Left lobe of liver (tissue), 2 donors: ENCODE data around the gene TSPAN18. TPM values are rescaled to one million over a fixed set of nuclear protein-coding genes. Genes with fewer than 3 reads are reported as not detected.

ENCODE experiments used
- ATAC-seq: fragments of 200-7000 bp; cut with Tn5 transposase; one replicate; pipeline ENCODE4 v1.9.1; 2020; ENCODE audit warnings: mild to moderate bottlenecking, moderate library complexity
- DNase-seq: peaks from one replicate; pipeline ENCODE4 v3.0.0-alpha.2; 2020; ENCODE audit warnings: low spot score
- total RNA-seq: library from RNA; stranded (reverse); gene quantifications from one replicate; pipeline ENCODE4 v1.2.1, GENCODE V29; 2021
- donor health status: DM: no; HTN: no; CAD: no; lungs with moderate emphysema.
- donor health status: DM: no; HTN: yes; CAD: no.

TSPAN18 gene
- total RNA-seq, 1 donor from 2014 or later: 4.2 TPM

DNA sequence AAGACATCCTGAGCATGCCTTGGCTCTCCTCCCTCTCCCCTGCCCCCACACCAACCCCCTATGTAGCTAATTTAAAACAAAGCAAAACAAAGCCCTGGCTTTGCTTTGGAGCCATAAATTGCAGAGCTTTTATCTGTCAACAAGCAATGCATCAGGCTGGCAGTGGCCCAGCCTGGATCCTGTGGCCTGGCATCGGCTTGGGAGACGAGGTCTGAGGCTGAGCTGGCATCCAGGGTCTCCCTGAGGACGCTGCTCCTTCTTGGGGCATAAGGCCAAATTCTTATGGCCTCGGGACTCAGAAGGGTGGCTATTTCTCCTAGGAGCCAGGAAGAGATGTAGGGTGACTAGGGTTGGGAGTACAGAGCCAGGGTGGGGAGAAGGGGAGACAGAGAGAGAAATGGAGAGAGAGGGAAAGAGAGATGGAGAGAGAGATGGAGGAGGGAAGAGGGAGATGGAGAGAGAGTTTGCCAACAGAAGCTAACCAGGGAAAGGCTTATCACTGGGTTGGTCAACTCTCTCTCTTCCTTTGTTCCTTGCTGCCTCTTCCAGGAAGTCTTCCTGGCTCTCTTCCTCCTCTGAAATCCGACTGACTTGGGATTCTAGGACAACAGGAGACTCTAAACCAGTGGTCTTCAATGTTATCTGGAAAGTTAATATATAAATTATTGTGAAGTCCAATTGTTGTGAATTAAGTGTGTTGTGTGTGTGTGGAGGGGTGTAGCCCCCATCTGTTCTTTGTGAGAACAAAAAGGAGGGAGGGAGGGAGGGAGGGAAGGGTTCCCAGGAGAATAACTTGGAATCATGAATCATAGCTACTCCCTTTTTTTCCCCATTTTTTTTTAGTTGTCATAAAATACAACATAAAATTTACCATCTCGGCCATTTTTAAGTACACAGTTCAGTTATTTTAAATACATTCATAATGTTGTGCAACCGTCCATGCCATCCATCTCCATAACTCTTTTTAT lies 29.1 kb downstream of the TSPAN18 start:
- no peak for ATAC-seq
- no peak for DNase-seq

DNA sequence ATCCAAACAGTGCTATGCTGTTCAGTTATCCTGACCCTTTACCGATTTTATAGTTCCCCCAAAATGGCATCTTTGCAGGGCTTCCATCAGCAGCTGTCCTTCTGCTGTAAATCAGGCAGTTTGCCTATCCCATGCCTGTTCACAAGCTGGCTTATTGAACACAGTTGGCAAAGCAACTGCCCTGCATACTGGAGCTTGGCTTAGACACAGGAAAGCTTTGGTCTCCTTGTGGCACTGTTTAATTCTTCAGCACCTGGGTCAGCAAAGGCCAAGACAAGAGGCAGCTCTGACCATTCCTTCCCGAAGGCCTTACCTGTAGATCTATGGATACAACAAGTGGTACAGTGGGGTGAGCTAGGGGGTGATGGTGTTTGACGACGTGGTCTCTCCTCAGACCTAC lies 32.2 kb downstream of the TSPAN18 start:
- DNase-seq (no peak), ATAC-seq (no peak)

DNA sequence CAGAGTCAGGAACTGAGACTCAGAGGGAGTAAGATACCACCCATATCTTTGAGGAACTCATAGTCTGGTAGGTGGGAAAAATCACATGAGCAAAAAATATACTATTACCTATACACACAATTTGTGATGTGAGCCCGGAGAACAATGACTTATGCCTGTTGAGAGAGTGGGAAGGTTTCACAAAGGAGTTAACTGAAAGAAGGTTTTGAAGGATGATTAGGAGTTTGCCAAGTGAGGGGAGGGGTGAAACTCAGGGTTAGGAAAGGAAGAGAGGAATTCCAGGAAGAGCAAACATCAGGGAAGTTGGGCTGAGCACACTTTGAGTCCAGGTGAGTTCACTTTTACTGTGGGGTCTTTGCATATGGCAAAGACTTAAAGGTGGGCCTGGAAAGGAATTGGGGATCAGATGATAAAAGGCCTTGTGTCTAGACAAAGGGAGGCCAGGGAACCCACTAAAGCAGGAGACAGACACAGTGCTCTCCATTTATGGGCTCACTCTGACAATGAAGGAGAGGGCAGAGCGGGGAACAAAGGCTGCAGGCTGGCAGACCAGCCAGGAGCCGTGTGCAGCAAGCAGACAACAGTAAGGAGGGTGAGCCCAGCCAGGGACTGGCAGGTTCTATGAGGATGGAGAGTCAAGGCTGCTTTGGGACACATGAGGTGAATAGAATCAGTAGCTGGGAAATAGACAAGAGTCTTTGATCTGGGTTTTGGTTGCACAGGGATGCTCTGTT lies 33.1 kb downstream of the TSPAN18 start:
- no peak for DNase-seq

DNA sequence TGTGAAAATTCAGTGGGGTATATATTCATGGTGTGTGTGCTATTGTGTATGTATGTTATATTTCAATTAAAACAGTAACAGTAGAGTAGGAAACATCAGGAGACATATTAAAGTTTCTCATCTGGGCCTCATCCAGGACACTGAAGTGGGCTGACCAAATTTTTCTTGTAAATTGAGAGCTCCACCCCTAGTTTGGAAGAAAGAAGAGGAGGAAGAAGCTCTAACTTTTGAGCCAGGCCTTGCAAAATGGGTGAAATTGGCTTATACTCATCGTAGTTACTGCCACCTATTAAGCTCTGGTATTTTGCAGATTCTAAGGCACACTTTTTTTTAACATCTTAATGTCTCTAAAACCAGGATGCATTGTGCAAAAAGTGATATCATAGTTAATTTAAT lies 33.7 kb downstream of the TSPAN18 start:
- DNase-seq (no peak), ATAC-seq (no peak)

More for the DNA sequence above, 33.1 kb downstream of the TSPAN18 start:
- ATAC-seq: no peak

DNA sequence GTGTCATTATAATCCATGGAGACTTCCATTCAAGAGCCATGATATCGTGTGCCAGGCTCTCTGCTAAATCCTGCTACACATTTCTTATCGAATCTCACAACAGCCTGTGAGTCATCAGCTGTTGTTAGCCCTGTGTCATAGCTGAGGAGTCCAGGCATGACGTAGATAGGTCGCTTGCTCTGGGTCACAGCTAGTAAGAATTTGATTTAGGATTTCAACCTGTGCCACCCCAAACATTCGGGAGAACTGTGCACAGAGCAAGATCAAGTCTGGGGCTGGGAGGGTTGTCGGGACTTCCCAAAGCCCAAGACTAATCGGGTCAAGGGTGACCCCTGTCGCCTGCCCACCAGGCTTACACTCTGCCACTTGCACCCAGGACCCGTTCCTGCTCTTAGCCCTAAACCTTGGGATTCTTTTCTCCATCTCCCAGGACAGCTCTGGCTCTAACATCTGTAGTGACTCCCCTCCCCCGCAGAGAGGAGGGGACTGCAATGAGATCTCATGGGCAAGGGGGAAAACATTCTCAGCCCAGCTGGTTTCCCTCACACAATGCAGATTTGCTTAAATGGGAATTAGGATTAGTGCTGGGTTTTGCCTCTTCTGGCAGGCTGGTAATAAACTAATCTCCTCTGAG lies 34.3 kb downstream of the TSPAN18 start:
- DNase-seq: no peak
- no peak for ATAC-seq

DNA sequence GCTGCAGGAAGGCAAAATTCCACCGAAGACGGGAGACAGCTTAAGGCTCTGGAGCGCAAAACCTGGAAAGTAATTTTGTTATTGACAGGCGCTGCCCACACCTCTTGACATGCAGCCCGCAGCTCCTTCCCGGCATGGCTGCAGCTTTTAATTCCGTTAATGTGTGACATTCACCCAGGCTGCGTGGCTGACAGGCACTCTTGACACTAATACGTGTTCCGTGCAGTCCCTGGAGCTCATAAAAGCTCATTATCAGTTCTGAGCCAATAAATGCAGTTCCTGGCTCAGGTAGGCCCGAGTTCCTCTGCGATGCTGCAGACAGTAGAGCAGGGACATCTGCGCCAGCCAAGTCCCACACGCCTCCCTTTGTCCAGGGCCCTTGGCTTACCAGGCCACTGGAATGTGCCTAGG lies 34.8 kb downstream of the TSPAN18 start:
- ATAC-seq: no peak
- no peak for DNase-seq

DNA sequence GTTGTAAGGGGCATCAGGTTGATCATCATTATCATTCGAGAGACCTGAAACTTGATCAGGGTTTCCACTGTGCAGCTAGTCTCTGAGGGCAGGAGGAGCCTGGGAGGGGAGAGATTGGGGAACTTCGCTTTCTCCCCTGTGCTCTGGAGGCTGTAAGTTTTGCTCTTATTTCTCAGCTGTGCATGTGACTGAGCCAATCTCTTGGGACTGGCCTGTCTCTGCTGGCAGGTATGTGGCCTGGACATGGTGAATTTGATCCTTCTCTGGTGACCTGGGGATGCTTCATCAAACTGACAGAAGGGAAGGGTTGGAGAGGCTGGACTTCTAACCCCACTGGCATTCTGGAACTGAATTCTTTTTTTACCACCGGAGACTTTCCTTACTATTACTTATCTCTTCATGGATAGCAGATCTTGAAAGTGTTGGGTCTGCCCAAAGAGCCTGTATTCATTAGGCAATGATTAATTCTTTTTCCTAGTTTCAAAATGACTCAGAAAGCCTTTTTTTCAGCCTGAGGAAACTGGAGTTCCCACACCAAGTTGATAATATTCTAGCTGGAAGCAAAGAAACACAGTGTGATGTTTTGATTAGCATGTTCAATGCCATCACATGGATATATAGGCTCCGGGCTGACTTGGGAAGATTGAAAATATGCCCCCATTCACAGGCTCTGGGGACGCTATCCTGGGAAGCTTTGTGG lies 36.5 kb downstream of the TSPAN18 start:
- ATAC-seq (no peak), DNase-seq (no peak)

DNA sequence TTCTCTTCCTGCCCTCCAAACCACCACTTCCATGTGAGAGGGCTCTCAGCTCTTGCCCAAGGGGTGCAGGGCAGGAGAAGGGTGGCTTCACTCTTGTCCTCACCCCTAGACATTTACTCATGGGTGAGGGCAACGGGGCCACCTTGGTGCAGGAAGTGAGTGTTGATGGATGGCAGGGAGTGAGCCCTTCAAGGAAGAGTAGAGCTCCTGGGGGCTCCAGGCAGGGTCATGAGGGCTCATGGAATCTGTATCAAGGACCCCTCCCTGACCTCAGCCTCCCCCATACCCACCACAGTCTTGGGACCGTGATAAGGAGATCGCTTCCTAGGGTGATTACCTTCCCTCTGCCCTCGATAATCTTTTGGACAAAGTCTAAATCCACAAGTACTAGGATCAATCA lies 37.8 kb downstream of the TSPAN18 start:
- ATAC-seq: no peak
- no peak for DNase-seq

DNA sequence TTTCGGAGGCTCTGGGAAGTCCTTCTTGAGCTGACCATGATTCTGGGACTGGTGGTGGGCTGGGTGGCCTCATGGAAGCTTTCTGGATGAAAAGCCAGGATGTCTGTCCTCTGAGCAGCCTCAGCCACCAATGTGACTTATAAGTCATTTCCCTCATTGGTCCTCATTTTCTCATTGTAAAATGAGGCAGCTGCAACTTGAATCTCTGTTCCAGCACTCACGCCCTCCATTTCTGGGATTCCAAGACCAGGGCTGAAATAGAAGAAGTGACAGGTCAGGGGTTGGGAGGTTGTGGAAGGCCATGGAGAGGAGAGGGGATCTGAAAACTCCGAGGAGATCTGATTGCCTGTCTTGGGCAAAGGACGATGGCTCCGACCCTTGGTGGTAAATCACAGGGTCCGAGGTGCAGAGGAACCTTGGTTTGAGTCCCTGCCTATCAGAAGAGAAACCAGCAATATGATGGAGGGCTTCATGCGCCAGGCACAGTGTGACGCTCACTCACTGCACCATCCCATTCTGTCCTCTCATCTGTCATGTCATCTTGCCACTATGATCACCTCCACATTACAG lies 38.3 kb downstream of the TSPAN18 start:
- DNase-seq: no peak
- ATAC-seq: no peak

DNA sequence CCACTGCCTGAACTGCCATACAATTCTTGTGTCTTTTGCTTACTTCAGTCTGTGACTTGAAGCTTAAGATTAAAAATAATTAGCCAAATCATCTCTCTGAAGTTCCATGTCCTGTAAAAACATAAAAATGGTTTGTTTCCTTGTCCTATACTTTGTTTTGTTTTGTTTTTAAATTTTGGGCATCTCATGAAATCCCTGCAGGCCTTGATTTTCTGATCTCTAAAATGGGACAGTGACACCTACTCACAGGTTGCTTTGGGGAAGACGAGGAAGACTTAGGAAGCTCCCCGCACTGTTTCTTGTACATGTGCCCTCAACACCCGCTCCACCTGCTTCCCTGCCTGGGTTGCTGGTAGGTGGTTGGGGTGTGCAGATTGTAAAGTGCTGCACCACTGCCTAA lies 38.9 kb downstream of the TSPAN18 start:
- ATAC-seq (no peak), DNase-seq (no peak)

DNA sequence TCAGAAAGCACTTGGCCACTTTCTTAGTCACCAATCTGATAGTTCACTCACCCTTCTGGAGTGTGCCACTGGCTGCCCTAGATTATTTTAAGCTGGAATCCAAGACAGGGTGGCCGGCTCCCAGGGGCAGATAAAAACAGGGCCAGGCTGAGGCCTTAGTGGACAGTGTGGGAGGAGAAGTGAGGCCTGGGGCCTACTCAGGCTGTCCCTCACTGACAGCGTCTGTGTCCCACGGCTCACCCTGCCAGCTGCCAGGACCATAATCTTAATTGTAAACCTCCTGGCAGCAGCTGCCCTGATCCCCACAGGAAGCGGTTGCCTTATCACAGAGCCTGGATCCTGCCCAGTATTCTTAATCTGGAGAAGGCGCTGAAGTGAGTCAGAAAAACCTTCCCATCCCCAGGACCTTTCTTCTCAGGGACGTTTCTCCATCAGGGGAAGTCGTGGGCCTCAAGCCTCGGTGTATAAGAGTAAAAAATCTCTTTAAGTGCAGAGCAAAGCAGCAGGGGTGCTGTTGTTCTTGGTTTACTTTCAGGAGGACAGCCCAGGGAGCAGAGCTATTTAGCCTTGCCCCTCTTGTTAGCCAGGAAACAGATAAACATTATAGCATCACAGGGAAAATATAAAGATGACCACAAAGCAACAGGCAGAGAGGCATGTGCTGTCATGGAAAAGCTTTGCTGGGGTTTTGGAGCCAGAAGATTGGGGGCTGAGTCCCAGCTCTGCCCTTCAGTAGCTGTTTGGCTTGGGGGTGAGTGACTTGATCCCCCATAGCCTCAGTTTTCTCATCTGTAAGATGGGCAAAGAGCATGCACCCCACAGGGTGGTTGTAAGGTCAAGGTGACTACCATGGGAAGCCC lies 39.6 kb downstream of the TSPAN18 start:
- ATAC-seq (peak; percentile 47), DNase-seq (peak; percentile 41)

DNA sequence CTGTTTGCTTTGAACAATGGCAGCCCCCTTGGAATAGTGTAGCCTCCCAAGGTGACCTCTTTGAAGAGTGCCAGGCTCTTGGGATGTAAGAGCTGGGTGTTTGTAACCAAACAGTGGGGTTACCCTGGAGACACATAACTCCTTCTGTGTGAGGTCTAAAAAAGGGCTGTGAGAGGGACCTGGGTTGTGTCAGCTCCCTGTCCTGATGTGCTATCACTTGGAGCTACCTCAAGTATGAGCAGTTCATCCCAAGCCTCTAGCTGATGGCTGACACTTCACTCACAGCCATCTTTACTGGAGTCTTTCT lies 40.2 kb downstream of the TSPAN18 start:
- ATAC-seq: no peak
- peak; percentile 22 for DNase-seq

DNA sequence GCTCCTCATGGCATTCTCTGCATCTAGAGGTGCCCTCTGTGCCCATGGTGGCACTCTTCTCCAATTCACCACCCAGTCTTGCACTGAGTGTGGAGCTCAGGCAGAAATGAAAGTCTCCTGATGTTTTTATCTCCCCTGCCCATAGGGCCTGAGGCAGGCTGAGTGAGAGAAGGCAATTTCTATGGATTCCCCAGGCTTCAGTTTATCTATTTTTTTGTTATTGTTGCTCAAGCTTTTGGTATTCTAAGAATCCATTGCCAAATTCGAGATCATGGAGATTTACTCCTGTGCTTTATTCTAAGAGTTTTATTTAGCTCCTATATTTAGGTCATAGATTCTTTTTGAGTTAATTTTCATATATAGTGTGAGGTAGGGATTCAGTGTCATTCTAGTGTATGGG lies 40.7 kb downstream of the TSPAN18 start:
- DNase-seq (peak; percentile 3), ATAC-seq (no peak)

DNA sequence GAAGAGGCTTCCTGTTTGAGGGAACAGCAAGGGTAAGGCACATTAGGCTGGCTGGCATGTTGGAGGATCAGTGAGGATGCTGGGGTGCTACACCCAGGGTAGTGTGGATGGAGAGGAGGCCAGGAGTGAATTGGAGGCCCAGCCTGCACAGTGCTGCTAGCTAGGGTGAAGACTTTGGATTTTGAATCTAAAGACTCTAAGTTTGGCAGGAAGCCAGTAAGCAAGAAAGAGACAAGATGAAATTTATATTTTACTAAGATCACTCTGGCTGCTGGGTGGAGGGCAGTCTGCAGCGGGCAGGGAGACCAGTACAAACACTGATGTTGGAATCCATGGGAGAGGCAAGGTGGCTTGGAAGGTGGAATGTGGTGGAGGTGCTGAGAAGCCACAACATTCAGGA lies 43.6 kb downstream of the TSPAN18 start:
- peak; percentile 22 for DNase-seq
- ATAC-seq: no peak

DNA sequence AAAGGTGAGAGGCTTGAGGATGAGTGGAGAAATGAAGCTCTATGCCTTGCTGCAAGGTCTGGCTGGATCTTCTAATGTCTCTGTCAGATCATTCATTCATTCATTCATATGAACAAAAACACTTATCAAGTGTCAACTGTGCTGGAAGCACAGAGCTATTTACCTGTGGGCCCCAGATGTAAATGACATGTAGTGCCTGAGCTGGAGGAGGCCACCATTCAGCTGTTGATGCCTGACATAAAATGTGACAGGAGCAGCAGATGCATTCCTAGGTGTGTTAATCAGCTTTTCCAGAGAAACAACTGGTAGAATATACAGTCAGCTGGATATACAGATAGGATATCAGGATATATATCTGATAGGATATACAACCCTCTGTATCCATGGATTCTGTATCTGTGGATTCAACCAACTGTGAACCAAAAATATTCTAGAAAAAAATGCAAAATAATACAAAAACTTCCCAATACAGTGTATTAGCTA lies 44.5 kb downstream of the TSPAN18 start:
- ATAC-seq (no peak), DNase-seq (no peak)

DNA sequence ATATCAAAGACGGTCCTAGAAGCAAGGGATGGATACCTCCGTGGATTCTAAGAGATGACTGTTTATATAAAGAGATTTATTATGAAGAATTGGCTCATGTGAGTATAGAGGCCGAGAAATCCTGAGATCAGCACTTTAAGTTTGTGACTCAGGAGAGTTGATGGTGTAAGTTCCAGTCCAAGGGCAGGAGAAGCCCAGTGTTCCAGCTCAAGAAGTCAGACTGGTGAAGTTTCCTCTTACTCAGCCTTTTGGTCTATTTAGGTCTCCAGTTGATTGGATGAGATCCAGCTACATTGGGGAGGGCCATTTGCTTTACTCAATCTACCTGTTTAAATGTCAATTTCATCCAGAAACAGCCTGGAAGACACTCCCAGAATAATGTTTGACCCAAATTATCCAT lies 45.1 kb downstream of the TSPAN18 start:
- ATAC-seq (no peak), DNase-seq (no peak)

DNA sequence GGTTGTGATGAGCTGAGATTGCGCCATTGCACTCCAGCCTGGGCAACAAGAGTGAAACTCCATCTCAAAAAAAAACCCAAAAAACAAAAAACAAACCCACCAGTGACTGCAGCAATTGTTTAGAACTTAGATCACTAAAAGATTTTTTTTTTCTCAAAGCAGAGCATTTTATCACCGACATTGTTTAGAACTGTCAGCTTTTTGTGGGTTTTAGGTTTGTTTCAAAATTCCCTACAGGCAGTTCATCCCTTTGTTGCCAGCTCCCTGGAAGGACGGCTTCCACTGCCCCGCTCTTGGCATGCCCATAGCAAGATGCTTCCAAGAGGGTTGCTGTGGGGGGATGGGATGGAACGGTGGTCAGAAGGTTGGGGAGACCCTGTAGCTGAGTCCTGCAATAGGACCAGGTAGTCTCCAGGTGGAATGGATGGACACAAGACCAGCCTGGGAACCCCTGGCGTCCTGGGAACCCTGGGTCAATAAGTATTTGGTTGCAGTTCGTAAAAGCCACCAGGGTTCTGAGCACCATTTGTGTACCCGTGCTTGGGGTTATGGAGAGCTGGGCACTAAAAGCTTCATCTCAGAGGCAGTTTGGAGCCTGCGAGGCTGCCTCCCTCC lies 46.7 kb downstream of the TSPAN18 start:
- no peak for ATAC-seq
- peak; percentile 23 for DNase-seq

DNA sequence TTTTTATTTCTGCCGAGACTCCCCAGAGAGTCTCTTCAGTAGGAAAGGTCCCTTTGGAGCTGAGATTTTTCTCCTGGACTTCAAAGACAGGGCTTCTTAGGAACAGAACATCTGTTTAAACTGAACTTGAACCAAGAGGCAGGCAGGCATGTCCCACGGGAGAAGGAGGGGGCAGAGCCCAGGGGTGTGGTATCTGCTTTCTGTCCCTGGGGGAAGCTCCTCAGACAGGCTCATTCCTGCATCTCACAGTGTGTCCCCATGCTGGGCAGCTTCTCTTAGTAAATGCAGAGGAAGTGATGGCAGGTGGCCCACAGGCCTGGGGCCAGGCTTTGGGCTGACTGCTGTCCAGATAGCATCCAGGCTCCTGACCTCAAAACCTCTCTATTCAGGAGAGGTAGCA lies 47.3 kb downstream of the TSPAN18 start:
- DNase-seq: peak; percentile 35
- no peak for ATAC-seq

DNA sequence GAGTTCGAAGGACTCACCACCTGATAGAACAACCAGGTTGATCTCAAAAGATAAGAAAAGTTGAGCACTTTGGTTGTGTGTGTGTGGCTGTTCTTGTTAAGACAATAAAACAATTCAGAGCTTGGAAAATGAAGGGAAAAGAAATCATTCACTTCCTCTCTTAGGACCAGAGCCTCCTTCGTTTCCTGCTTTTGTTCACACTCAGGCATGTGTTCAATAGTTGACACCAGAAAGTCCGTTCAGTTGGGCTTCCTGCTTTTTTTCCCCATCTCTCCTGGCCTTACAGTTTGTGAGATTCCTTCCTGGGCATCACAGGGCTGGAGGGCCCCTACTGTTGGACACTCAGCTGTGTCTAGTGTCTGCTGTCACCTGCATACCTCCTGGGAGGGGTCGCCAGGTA lies 48.0 kb downstream of the TSPAN18 start:
- ATAC-seq (no peak), DNase-seq (no peak)
